A549 (cell line): ENCODE results near the gene TMEM59L.

Experiments used
- CTCF ChIP-seq: fragments of >200 bp; sonication (Bioruptor Twin); formaldehyde crosslinking; IDR thresholded peaks from 3 replicates; pipeline ENCODE4 v1.5.1; 2016
- HDAC2 ChIP-seq: fragments of 200-600 bp; sonication (generic); IDR thresholded peaks from 2 replicates; pipeline ENCODE4 v1.6.1; 2016
- HOXA7 ChIP-seq: fragments of 250-450 bp; sonication (Bioruptor Pico); IDR thresholded peaks from 2 replicates; pipeline ENCODE4 v1.5.0; 2020; ENCODE audit warnings: mild to moderate bottlenecking, moderate library complexity
- KDM1A ChIP-seq: fragments of 200-600 bp; sonication (generic); IDR thresholded peaks from 2 replicates; pipeline ENCODE4 v1.6.1; 2016; ENCODE audit warnings: low read depth, mild to moderate bottlenecking
- MAFK ChIP-seq: fragments of 450-650 bp; IDR thresholded peaks from 2 replicates; pipeline ENCODE4 v1.6.1; 2014; ENCODE audit not compliant: partially characterized antibody
- MAX ChIP-seq: IDR thresholded peaks from 2 replicates; pipeline ENCODE4 v1.6.1; 2012
- POLR2A ChIP-seq: IDR thresholded peaks from 2 replicates; pipeline ENCODE4 v1.6.1; 2012; ENCODE audit warnings: mild to moderate bottlenecking, low read length

GRCh38 chr19:18618236-18618635 is 5.6 kb downstream of the TMEM59L start:
- TF ChIP-seq MAFK (no peak), CTCF (no peak), HOXA7 (CRISPR knock-in tag) (no peak), MAX (no peak), POLR2A (no peak), HDAC2 (no peak), KDM1A (no peak)
